Urothelium cell line (cell line): ENCODE data around the gene HOXA11.

ENCODE experiments used
- DNase-seq: peaks from one replicate; pipeline ENCODE4 v3.0.0; 2011; ENCODE audit warnings: low spot score, mixed read lengths
- FAIRE-seq: peaks from 2 replicates; lab custom pipeline; 2011; peaks lifted over from hg19 to GRCh38; lab: Jason Lieb, UNC

Gene HOXA11

GRCh38 chr7:27207348-27207985, 22.4 kb upstream of the HOXA11 start:
- no peak for DNase-seq
- FAIRE-seq, result peak; percentile 13

- FAIRE-seq (peak; percentile 94), DNase-seq (no peak)
Measured at GRCh38 chr7:27205325-27206280, 20.6 kb upstream of the HOXA11 start.

GRCh38 chr7:27204851-27205322, 19.9 kb upstream of the HOXA11 start:
- FAIRE-seq (no peak), DNase-seq (no peak)

GRCh38 chr7:27203964-27204594, 19.0 kb upstream of the HOXA11 start:
- FAIRE-seq (no peak), DNase-seq (no peak)

- DNase-seq (no peak), FAIRE-seq (no peak)
Measured at GRCh38 chr7:27203365-27203953, 18.4 kb upstream of the HOXA11 start.

GRCh38 chr7:27202862-27203134, 17.8 kb upstream of the HOXA11 start:
- DNase-seq (no peak), FAIRE-seq (no peak)

- FAIRE-seq (no peak), DNase-seq (no peak)
Measured at GRCh38 chr7:27202018-27202861, 17.2 kb upstream of the HOXA11 start.

- no peak for DNase-seq
- no peak for FAIRE-seq
Measured at GRCh38 chr7:27201580-27202017, 16.6 kb upstream of the HOXA11 start.

GRCh38 chr7:27200761-27201579, 15.9 kb upstream of the HOXA11 start:
- DNase-seq, result no peak
- FAIRE-seq, result peak; percentile 56

- peak; percentile 95 for FAIRE-seq
Measured at GRCh38 chr7:27199849-27200760, 15.1 kb upstream of the HOXA11 start, which contains the start of gene HOXA13. TSS of gene HOXA13 (minus strand) at chr7:27200091. CDS start at chr7:27200077, 14 bp downstream.

GRCh38 chr7:27198871-27199801, 14.1 kb upstream of the HOXA11 start:
- FAIRE-seq (peak; percentile 79), DNase-seq (peak; percentile 64)

More at GRCh38 chr7:27199849-27200760, 15.1 kb upstream of the HOXA11 start, which contains the start of gene HOXA13:
- DNase-seq, result peak; percentile 92

GRCh38 chr7:27198138-27198841, 13.3 kb upstream of the HOXA11 start:
- DNase-seq (no peak), FAIRE-seq (no peak)

GRCh38 chr7:27197137-27198042, 12.4 kb upstream of the HOXA11 start:
- FAIRE-seq, result no peak
- DNase-seq, result no peak

GRCh38 chr7:27196287-27196767, 11.3 kb upstream of the HOXA11 start:
- peak; percentile 92 for FAIRE-seq
- DNase-seq, result peak; percentile 67

GRCh38 chr7:27194686-27195379, 9.8 kb upstream of the HOXA11 start:
- DNase-seq, result no peak
- FAIRE-seq, result no peak
